HCT116 (cell line): ENCODE data around the gene SAPCD2. TPM values are rescaled to one million over a fixed set of nuclear protein-coding genes. Genes with fewer than 3 reads are reported as not detected.

Experiments used
- ATAC-seq: fragments of 200-7000 bp; cut with Tn5 transposase; 2 replicates; pipeline ENCODE4 v1.9.1; 2020; ENCODE audit warnings: mild to moderate bottlenecking, moderate library complexity
- BruUV-seq: library from RNA; stranded (reverse); fragments of 400-500 nt; replicated peaks from 2 replicates; lab custom pipeline; 2021; lab: Mats Ljungman, UMichigan
- CTCF ChIA-PET: fragments of 300-600 bp; sonication (Branson Sonifier 250); formaldehyde crosslinking; loops from one replicate; lab custom pipeline; 2021; ENCODE audit warnings: antibody characterized with exemption; lab: Charles Lee
- POLR2A ChIA-PET: fragments of 300-600, 350-600 bp; sonication (Branson Sonifier 250); formaldehyde crosslinking; loops from one replicate; lab custom pipeline; 2021; ENCODE audit warnings: antibody characterized with exemption; lab: Charles Lee
- RAD21 ChIA-PET, 2 experiments: fragments of 300-600 bp; sonication (Branson Sonifier 250); formaldehyde crosslinking; loops; one replicate each; lab custom pipeline; 2023; ENCODE audit warnings: low total read pairs in 2 of 2; ENCODE audit not compliant: uncharacterized antibody in 2 of 2, unreplicated experiment in 2 of 2, low non-redundant PET in 1 of 2; lab: Charles Lee
- DNase-seq: peaks from one replicate; pipeline ENCODE4 v3.0.0-alpha.2; 2010; ENCODE audit warnings: low read depth, low spot score
- H2AFZ ChIP-seq: fragments of 200-600 bp; shearing (Covaris generic), sonication (generic); 2 replicates; pipeline ENCODE4 v1.6.1; 2017; ENCODE audit warnings: low read depth, mixed run types, mixed read lengths, antibody characterized with exemption, low read length; ENCODE audit not compliant: poor library complexity, severe bottlenecking
- H3K27ac ChIP-seq: 2 replicates; pipeline ENCODE4 v1.5.1; 2012; ENCODE audit warnings: low read depth, low read length
- H3K27me3 ChIP-seq: fragments of 200-600 bp; sonication (generic); 2 replicates; pipeline ENCODE4 v1.6.1; 2016; ENCODE audit warnings: mixed run types, low read length, mixed read lengths; ENCODE audit not compliant: insufficient read depth
- H3K36me3 ChIP-seq, 2 experiments: fragments of 200-500 bp in 1 of 2; fragments of 200-600 bp in 1 of 2; sonication (Bioruptor generic) in 1 of 2; sonication (generic) in 1 of 2; 2 replicates each; pipeline versions ENCODE4 v1.5.1 to v1.6.1; 2014 to 2016; ENCODE audit warnings: low read length in 2 of 2, inconsistent platforms in 1 of 2, mixed read lengths in 1 of 2, mixed run types in 1 of 2; ENCODE audit not compliant: insufficient read depth in 2 of 2, control insufficient read depth in 1 of 2
- H3K4me1 ChIP-seq, 2 experiments: fragments of 200-600 bp in 1 of 2; sonication (generic) in 1 of 2; 2 replicates each; pipeline versions ENCODE4 v1.5.1 to v1.6.1; 2012 to 2017; ENCODE audit warnings: low read length in 2 of 2, inconsistent platforms in 1 of 2, mild to moderate bottlenecking in 1 of 2, mixed read lengths in 1 of 2, mixed run types in 1 of 2, moderate library complexity in 1 of 2; ENCODE audit not compliant: insufficient read depth in 2 of 2, control insufficient read depth in 1 of 2
- H3K4me2 ChIP-seq: fragments of 200-600 bp; sonication (generic); 2 replicates; pipeline ENCODE4 v1.6.1; 2017; ENCODE audit warnings: mixed run types, low read length, mixed read lengths
- H3K4me3 ChIP-seq, 2 experiments: fragments of 200-600 bp in 1 of 2; sonication (generic) in 1 of 2; replicated peaks in 1 of 2; 2 replicates each; pipeline ENCODE4 v1.5.1; 2011 to 2016; ENCODE audit warnings: low read length in 2 of 2, control low read depth in 1 of 2, low read depth in 1 of 2, mild to moderate bottlenecking in 1 of 2, mixed read lengths in 1 of 2, mixed run types in 1 of 2
- H3K79me2 ChIP-seq: fragments of 200-600 bp; sonication (generic); 2 replicates; pipeline ENCODE4 v1.6.1; 2017; ENCODE audit warnings: mild to moderate bottlenecking, mixed run types, low read length, moderate library complexity, mixed read lengths; ENCODE audit not compliant: insufficient read depth
- H3K9ac ChIP-seq: fragments of 200-600 bp; sonication (generic); 2 replicates; pipeline ENCODE4 v1.6.1; 2016; ENCODE audit warnings: low read length, mixed read lengths
- H3K9me2 ChIP-seq: fragments of 200-600 bp; sonication (generic), shearing (Covaris generic); 2 replicates; pipeline ENCODE4 v1.6.1; 2017; ENCODE audit warnings: mixed run types, mild to moderate bottlenecking, moderate library complexity; ENCODE audit not compliant: insufficient read depth
- H3K9me3 ChIP-seq, 2 experiments: fragments of 200-500 bp in 1 of 2; fragments of 200-600 bp in 1 of 2; sonication (Bioruptor generic) in 1 of 2; sonication (generic) in 1 of 2; 2 replicates each; pipeline ENCODE4 v1.6.1; 2014 to 2017; ENCODE audit warnings: low read length in 2 of 2, mixed read lengths in 2 of 2, inconsistent platforms in 1 of 2, low read depth in 1 of 2, mild to moderate bottlenecking in 1 of 2, mixed run types in 1 of 2, moderate library complexity in 1 of 2; ENCODE audit not compliant: control insufficient read depth in 1 of 2, insufficient read depth in 1 of 2
- H4K20me1 ChIP-seq: fragments of 200-600 bp; sonication (generic), shearing (Covaris generic); 2 replicates; pipeline ENCODE4 v1.6.1; 2017; ENCODE audit warnings: mixed run types, mild to moderate bottlenecking, moderate library complexity; ENCODE audit not compliant: insufficient read depth
- ATF3 ChIP-seq: IDR thresholded peaks from 2 replicates; pipeline ENCODE4 v1.6.1; 2012
- CEBPB ChIP-seq: IDR thresholded peaks from 2 replicates; pipeline ENCODE4 v1.6.1; 2012; ENCODE audit warnings: low read depth
- CTCF ChIP-seq, 3 experiments: fragments of 200-600 bp in 1 of 3; sonication (generic) in 1 of 3; IDR thresholded peaks in 2 of 3; conservative IDR thresholded peaks in 1 of 3; 2 replicates each; pipeline ENCODE4 v1.5.1; 2012 to 2017; ENCODE audit warnings: low read depth in 2 of 3, low read length in 2 of 3, antibody characterized with exemption in 1 of 3, borderline replicate concordance in 1 of 3, control low read depth in 1 of 3, mild to moderate bottlenecking in 1 of 3, mixed read lengths in 1 of 3, mixed run types in 1 of 3, moderate library complexity in 1 of 3; ENCODE audit not compliant: insufficient read depth in 1 of 3
- EGR1 ChIP-seq: IDR thresholded peaks from 2 replicates; pipeline ENCODE4 v1.6.1; 2012; ENCODE audit warnings: low read depth
- ELF1 ChIP-seq: IDR thresholded peaks from 2 replicates; pipeline ENCODE4 v1.6.1; 2012; ENCODE audit warnings: low read depth, borderline replicate concordance
- EZH2 ChIP-seq: fragments of 200-600 bp; sonication (generic); IDR thresholded peaks from 2 replicates; pipeline ENCODE4 v1.6.1; 2017; ENCODE audit warnings: antibody characterized with exemption, mixed run types
- EZH2phosphoT487 ChIP-seq: fragments of 200-600 bp; IDR thresholded peaks from 2 replicates; pipeline ENCODE4 v1.6.1; 2018; ENCODE audit warnings: antibody characterized with exemption, borderline replicate concordance
- FOSL1 ChIP-seq: IDR thresholded peaks from 2 replicates; pipeline ENCODE4 v1.6.1; 2012; ENCODE audit warnings: low read depth
- MAX ChIP-seq: IDR thresholded peaks from 2 replicates; pipeline ENCODE4 v1.6.1; 2012
- POLR2A ChIP-seq: IDR thresholded peaks from 2 replicates; pipeline ENCODE4 v1.7.0; 2011; ENCODE audit warnings: borderline replicate concordance; ENCODE audit not compliant: insufficient read depth, insufficient read length; ENCODE audit errors: extremely low read depth
- POLR2AphosphoS5 ChIP-seq: IDR thresholded peaks from 2 replicates; pipeline ENCODE4 v1.6.1; 2011; ENCODE audit warnings: mild to moderate bottlenecking, low read depth, low read length, moderate library complexity
- RAD21 ChIP-seq: IDR thresholded peaks from 2 replicates; pipeline ENCODE4 v1.6.1; 2012; ENCODE audit warnings: low read depth, mild to moderate bottlenecking
- REST ChIP-seq: IDR thresholded peaks from 2 replicates; pipeline ENCODE4 v1.6.1; 2012; ENCODE audit warnings: low read depth
- SIN3A ChIP-seq: IDR thresholded peaks from 2 replicates; pipeline ENCODE4 v1.6.1; 2012; ENCODE audit warnings: low read depth
- SP1 ChIP-seq: IDR thresholded peaks from 2 replicates; pipeline ENCODE4 v1.6.1; 2012; ENCODE audit warnings: low read depth
- SRF ChIP-seq: IDR thresholded peaks from 2 replicates; pipeline ENCODE4 v1.6.1; 2012; ENCODE audit warnings: low read depth
- TCF7L2 ChIP-seq: IDR thresholded peaks from 2 replicates; pipeline ENCODE4 v1.7.0; 2011; ENCODE audit warnings: borderline replicate concordance, inconsistent platforms; ENCODE audit not compliant: insufficient read depth, insufficient read length; ENCODE audit errors: extremely low read depth
- ZBTB33 ChIP-seq: IDR thresholded peaks from 2 replicates; pipeline ENCODE4 v1.6.1; 2011; ENCODE audit warnings: mild to moderate bottlenecking, low read length, moderate library complexity; ENCODE audit not compliant: insufficient replicate concordance; ENCODE audit errors: extremely low read depth
- ZFX ChIP-seq: fragments of 450-650 bp; IDR thresholded peaks from 2 replicates; pipeline ENCODE4 v1.6.1; 2017
- ZNF274 ChIP-seq: fragments of 200-500 bp; sonication (Bioruptor generic); IDR thresholded peaks from 2 replicates; pipeline ENCODE4 v1.6.1; 2014; ENCODE audit warnings: mild to moderate bottlenecking, low read depth, low read length, inconsistent platforms
- intact Hi-C: fragments of 100-400 bp; cut with micrococcal nuclease; formaldehyde crosslinking; loops from 2 replicates; pipeline ENCODE4 v1.10.0; 2022
- total RNA-seq: library from RNA; stranded (reverse); gene quantifications from one replicate; pipeline ENCODE4 v1.2.1, GENCODE V29; 2021; ENCODE audit not compliant: unreplicated experiment

The SAPCD2 gene
- total RNA-seq, 1 experiment from 2014 or later: 71.7 TPM

GRCh38 chr9:137037483-137037882, 32.9 kb downstream of the SAPCD2 start:
- no peak for TF ChIP-seq SIN3A
- TF ChIP-seq EGR1: no peak
- TF ChIP-seq ZNF274: no peak
- TF ChIP-seq SP1: no peak
- no peak for TF ChIP-seq EZH2
- no peak for TF ChIP-seq EZH2phosphoT487
- TF ChIP-seq POLR2AphosphoS5: no peak
- TF ChIP-seq CTCF (IDR thresholded peaks at IDR 0.05 in 2 of 3, conservative IDR thresholded peaks at IDR 0.05 in 1 of 3; ENCODE audit: borderline replicate concordance in 1 of 3, insufficient read depth in 1 of 3, low read depth in 2 of 3, low read length in 2 of 3): no peak
- no peak for TF ChIP-seq ZFX
- TF ChIP-seq RAD21: no peak
- TF ChIP-seq TCF7L2: no peak
- no peak for TF ChIP-seq ELF1
- TF ChIP-seq ATF3: no peak
- TF ChIP-seq POLR2A: no peak
- TF ChIP-seq REST: no peak
- TF ChIP-seq MAX: no peak
- TF ChIP-seq SRF: no peak
- no peak for TF ChIP-seq ZBTB33
- TF ChIP-seq CEBPB: no peak
- TF ChIP-seq FOSL1: no peak
- intact Hi-C loops: loop anchor here (5.0 kb wide), 1 partner anchor 195 kb away; the partner anchor contains the start of gene AJM1
- Histone ChIP-seq H3K79me2 (no peaks in the 10 kb centered on the region), H3K36me3 (peaks cover 3 to 7% of the 10 kb centered on the region in 2 experiments; a peak in 2 of 4 replicates), H3K27ac (no peak overlapping the region), H3K4me1 (peaks cover 9 to 16% of the 10 kb centered on the region in 2 experiments; a peak in 3 of 4 replicates), H3K4me2 (no peak overlapping the region), H3K4me3 (no peak overlapping the region), H4K20me1 (no peaks in the 10 kb centered on the region), H3K9me3 (no peaks in the 10 kb centered on the region), H2AFZ (no peak overlapping the region), H3K9ac (no peak overlapping the region), H3K9me2 (no peaks in the 10 kb centered on the region), H3K27me3 (no peaks in the 10 kb centered on the region)
- BruUV-seq: no TSS peak
- ATAC-seq: no peak
- ChIA-PET CTCF (interaction anchor here (1.4 to 4.0 kb wide), 2 partner anchors 9 to 89 kb away, joined by 4 to 109 read pairs; partner anchors contain the start of gene NPDC1), POLR2A (no interaction called here), RAD21 (no interaction called here)
- no peak for DNase-seq
